Suppressor macrophage treated with lipopolysaccharide for 1 hour (primary cell): Measurements from ENCODE around the gene TAX1BP3.
A peak's percentile ranks its signal among the peaks of the same experiment; 100 is the strongest.

Experiments used
- DNase-seq, 3 donors: peaks; one replicate each; pipeline ENCODE4 v3.0.0-alpha.2; 2020 to 2022

TAX1BP3 gene

GRCh38 chr17:3657874-3658783 is 10.2 kb downstream of the TAX1BP3 start:
- peak in 1 of 3 donors; percentile 20 for DNase-seq

GRCh38 chr17:3657588-3657869 is 10.8 kb downstream of the TAX1BP3 start:
- no peak for DNase-seq

- DNase-seq = no peak
Observed at GRCh38 chr17:3656755-3657587, 11.4 kb downstream of the TAX1BP3 start.

GRCh38 chr17:3656353-3656752 is 12.0 kb downstream of the TAX1BP3 start:
- DNase-seq = no peak

GRCh38 chr17:3655766-3656165 is 12.6 kb downstream of the TAX1BP3 start:
- no peak for DNase-seq

GRCh38 chr17:3647769-3648555 is 20.4 kb downstream of the TAX1BP3 start:
- DNase-seq = peak; percentile 48 to 73 (median 48)

GRCh38 chr17:3647251-3647650 is 21.1 kb downstream of the TAX1BP3 start:
- DNase-seq = no peak

- no peak for DNase-seq
Observed at GRCh38 chr17:3645310-3645709, 23.1 kb downstream of the TAX1BP3 start.

- DNase-seq = peak in 2 of 3 donors; percentile 29 to 38
Observed at GRCh38 chr17:3643889-3644349, 24.5 kb downstream of the TAX1BP3 start.

GRCh38 chr17:3641717-3642486 is 26.5 kb downstream of the TAX1BP3 start:
- DNase-seq = no peak

GRCh38 chr17:3641014-3641413 is 27.4 kb downstream of the TAX1BP3 start:
- no peak for DNase-seq

GRCh38 chr17:3639981-3640596 is 28.3 kb downstream of the TAX1BP3 start:
- peak; percentile 83 to 93 (median 86) for DNase-seq

GRCh38 chr17:3636908-3637373 is 31.4 kb downstream of the TAX1BP3 start:
- DNase-seq = peak in 2 of 3 donors; percentile 7 to 37

GRCh38 chr17:3636154-3636907 is 32.0 kb downstream of the TAX1BP3 start, which contains the start of the genes CTNS and SHPK:
Gene CTNS (plus strand): TSS chr17:3636760. CDS start chr17:3640207, 3,447 bp downstream.
Gene SHPK (minus strand): TSS chr17:3636250. CDS start chr17:3636219, 31 bp downstream.
- DNase-seq = peak; percentile 98 to 99 (median 99)

- DNase-seq = peak in 1 of 3 donors; percentile 20
Observed at GRCh38 chr17:3635474-3636153, 32.8 kb downstream of the TAX1BP3 start.

GRCh38 chr17:3632287-3632686 is 36.1 kb downstream of the TAX1BP3 start:
- DNase-seq = peak in 2 of 3 donors; percentile 13 to 18

- DNase-seq = peak; percentile 26 to 44 (median 38)
Observed at GRCh38 chr17:3630781-3631180, 37.6 kb downstream of the TAX1BP3 start.

GRCh38 chr17:3627769-3628167 is 40.6 kb downstream of the TAX1BP3 start:
- no peak for DNase-seq

GRCh38 chr17:3626831-3627768 is 41.3 kb downstream of the TAX1BP3 start:
- DNase-seq = no peak
